ENCODE data around the gene TTLL1.
"Not testable (repeated sequence)": the region's sequence is repeated elsewhere in the genome, so short reads cannot be mapped to it uniquely, and the experiment has no call there.

The TTLL1 gene

DNA sequence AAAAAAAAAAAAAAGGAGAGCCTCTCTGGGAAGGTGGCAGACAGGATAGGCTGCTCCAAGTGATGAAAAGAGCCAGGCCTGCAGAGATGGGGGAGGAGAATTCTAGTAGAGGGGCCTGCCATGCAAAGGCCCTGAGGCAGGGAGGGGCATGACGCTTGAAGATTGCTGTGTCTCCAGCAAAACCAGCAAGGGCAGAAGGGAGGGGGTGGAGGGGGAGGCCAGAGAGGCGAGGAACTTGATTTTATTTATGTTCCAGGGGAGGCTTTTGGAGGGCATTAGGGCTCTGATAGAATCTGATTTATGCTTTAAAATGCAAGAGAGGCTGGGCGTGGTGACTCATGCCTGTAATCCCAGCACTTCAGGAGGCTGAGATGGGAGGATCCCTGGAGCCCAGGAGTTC is 57.6 kb downstream of the TTLL1 start:
- no peak overlapping the region for H3K4me2 ChIP-seq (ENCODE audit: insufficient read depth, low read length)
- H3K27ac ChIP-seq (ENCODE audit: low read length) = no peak overlapping the region
- no peaks in the 10 kb centered on the region; the same call in 1 of the 2 replicates for H4K20me1 ChIP-seq (ENCODE audit: insufficient read depth, low read length)
- H3K79me2 ChIP-seq (ENCODE audit: insufficient read depth, low read length) = no peaks in the 10 kb centered on the region
- ATAC-seq (ENCODE audit: insufficient read depth, low read depth) = no peak
- H2AFZ ChIP-seq (ENCODE audit: low read depth, low read length) = no peak overlapping the region
- no peaks in the 10 kb centered on the region for H3K9me3 ChIP-seq (ENCODE audit: insufficient read depth, low read length, severe bottlenecking)
- DNase-seq = no peak
- H3K27me3 ChIP-seq (ENCODE audit: insufficient read depth, low read length, poor library complexity) = no peaks in the 10 kb centered on the region
- no peaks in the 10 kb centered on the region for H3K4me1 ChIP-seq (ENCODE audit: insufficient read depth, low read length)
- H3K4me3 ChIP-seq (ENCODE audit: low read depth in 1 of 2, low read length in 2 of 2) = no peak overlapping the region
- no peak for TF ChIP-seq EZH2 (IDR thresholded peaks at IDR 0.05; ENCODE audit: borderline replicate concordance, low read depth, low read length, severe bottlenecking)
- TF ChIP-seq, protein P1, sequence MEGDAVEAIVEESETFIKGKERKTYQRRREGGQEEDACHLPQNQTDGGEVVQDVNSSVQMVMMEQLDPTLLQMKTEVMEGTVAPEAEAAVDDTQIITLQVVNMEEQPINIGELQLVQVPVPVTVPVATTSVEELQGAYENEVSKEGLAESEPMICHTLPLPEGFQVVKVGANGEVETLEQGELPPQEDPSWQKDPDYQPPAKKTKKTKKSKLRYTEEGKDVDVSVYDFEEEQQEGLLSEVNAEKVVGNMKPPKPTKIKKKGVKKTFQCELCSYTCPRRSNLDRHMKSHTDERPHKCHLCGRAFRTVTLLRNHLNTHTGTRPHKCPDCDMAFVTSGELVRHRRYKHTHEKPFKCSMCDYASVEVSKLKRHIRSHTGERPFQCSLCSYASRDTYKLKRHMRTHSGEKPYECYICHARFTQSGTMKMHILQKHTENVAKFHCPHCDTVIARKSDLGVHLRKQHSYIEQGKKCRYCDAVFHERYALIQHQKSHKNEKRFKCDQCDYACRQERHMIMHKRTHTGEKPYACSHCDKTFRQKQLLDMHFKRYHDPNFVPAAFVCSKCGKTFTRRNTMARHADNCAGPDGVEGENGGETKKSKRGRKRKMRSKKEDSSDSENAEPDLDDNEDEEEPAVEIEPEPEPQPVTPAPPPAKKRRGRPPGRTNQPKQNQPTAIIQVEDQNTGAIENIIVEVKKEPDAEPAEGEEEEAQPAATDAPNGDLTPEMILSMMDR (IDR thresholded peaks at IDR 0.05; ENCODE audit: borderline replicate concordance, extremely low read depth, low read length, poor library complexity, severe bottlenecking) = no peak
- H3K36me3 ChIP-seq (ENCODE audit: insufficient read depth, low read length) = no peaks in the 10 kb centered on the region
- H3K9ac ChIP-seq (ENCODE audit: low read depth, low read length) = no peak overlapping the region

DNA sequence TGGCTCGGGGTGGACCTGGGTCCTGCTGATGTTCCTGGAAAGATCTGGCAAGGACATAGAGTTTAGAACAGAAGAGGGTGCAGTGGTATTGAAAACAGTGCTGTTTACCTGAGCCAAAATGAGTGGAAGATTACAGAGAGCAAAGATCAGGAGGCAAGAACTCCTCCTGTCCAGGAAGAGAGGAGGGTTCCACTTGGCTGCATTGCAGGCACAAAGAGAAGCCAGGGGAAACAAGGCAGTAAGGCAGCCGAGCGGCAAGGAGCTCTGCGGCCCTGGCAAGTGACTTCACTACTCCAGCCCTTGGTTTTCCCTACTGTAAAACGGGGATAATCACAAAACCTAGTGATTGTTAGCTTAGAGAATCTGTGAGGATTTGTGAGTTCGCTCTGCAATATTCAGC is 70.6 kb downstream of the TTLL1 start:
- peaks cover 13% of the 10 kb centered on the region for H3K79me2 ChIP-seq (ENCODE audit: insufficient read depth, low read length)
- TF ChIP-seq, protein P1 (IDR thresholded peaks at IDR 0.05; ENCODE audit: borderline replicate concordance, extremely low read depth, low read length, poor library complexity, severe bottlenecking) = no peak
- no peak for TF ChIP-seq EZH2 (IDR thresholded peaks at IDR 0.05; ENCODE audit: borderline replicate concordance, low read depth, low read length, severe bottlenecking)
- ATAC-seq (ENCODE audit: insufficient read depth, low read depth) (no peak), DNase-seq (no peak)
- H4K20me1 ChIP-seq (ENCODE audit: insufficient read depth, low read length) = peaks cover 5% of the 10 kb centered on the region
- no peaks in the 10 kb centered on the region for H3K27me3 ChIP-seq (ENCODE audit: insufficient read depth, low read length, poor library complexity)
- no peak overlapping the region for H2AFZ ChIP-seq (ENCODE audit: low read depth, low read length)
- H3K4me3 ChIP-seq (ENCODE audit: low read depth in 1 of 2, low read length in 2 of 2) = no peak overlapping the region
- peaks cover 15% of the 10 kb centered on the region for H3K4me1 ChIP-seq (ENCODE audit: insufficient read depth, low read length)
- H3K4me2 ChIP-seq (ENCODE audit: insufficient read depth, low read length) = no peak overlapping the region
- H3K9me3 ChIP-seq (ENCODE audit: insufficient read depth, low read length, severe bottlenecking) = no peaks in the 10 kb centered on the region
- no peak overlapping the region for H3K27ac ChIP-seq (ENCODE audit: low read length)
- H3K36me3 ChIP-seq (ENCODE audit: insufficient read depth, low read length) = no peaks in the 10 kb centered on the region
- no peak overlapping the region for H3K9ac ChIP-seq (ENCODE audit: low read depth, low read length)

DNA sequence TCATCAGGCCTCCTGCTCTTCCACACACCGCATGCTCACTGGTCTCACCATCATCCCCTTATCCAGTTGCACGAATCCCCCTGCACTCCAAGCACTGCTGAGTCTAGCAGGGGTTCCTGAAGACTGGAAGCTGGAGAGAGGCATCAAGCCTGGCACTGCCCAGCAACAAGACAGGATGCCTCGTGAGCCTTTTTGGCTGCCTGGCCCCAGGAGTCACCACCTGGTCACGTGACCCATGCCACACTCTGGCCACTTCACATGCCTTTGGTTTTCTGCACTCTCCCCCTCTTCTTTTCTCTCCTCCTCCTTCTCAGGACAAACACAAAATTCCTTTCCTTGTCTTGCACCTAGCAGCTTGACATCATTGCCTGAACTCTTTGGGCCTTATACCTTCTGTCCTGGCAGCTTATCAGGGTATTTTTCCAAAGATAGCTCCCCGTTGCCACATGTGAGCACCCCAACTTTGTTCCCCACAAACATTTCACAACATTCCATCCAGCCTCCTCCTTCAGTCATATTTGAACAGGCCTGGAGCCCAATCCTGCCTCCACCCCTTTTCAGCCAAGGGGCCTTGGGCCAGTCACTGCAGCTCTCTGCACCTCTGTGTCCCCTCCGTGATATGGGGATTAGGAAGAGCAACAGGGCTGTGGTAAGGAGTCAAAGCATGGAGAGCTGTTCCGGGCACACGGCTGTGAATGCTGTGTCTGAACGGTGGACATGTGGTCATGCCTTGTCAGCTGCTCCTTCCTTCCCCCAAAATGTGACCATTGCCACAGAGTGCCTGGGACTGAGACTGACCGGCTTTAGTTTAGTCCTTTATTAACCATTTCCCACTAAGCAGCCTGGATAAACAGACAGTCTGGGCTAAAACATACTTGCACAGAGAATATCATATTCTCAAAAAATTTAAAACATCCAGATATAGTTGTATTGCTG is 71.4 kb downstream of the TTLL1 start:
- H3K4me1 ChIP-seq (ENCODE audit: insufficient read depth, low read length) = peaks cover 23% of the 10 kb centered on the region
- no peak overlapping the region for H3K27ac ChIP-seq (ENCODE audit: low read length)
- H3K4me2 ChIP-seq (ENCODE audit: insufficient read depth, low read length) = no peak overlapping the region

DNA sequence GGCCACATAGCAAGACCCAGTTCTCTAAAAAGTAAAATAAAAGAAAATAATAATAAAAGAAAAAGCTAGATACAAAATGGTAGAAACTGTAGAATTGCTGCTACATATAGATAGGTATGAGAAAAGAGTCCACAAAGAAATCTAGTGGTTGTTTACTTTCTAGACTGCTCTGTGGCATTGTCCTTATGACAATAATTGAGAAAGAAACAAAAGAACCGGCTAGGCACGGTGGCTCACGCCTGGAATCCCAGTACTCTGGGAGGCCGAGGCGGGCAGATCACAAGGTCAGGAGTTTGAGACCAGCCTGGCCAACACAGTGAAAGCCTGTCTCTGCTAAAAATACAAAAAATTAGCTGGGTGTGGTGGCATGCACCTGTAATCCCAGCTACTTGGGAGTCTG is 73.0 kb downstream of the TTLL1 start:
- not testable (repeated sequence) for H3K27ac ChIP-seq (ENCODE audit: low read length); H3K9me3 ChIP-seq (ENCODE audit: insufficient read depth, low read length, severe bottlenecking)

More for the DNA sequence above, 71.4 kb downstream of the TTLL1 start:
- TF ChIP-seq EZH2 (IDR thresholded peaks at IDR 0.05; ENCODE audit: borderline replicate concordance, low read depth, low read length, severe bottlenecking) = no peak
- TF ChIP-seq, protein P1 (IDR thresholded peaks at IDR 0.05; ENCODE audit: borderline replicate concordance, extremely low read depth, low read length, poor library complexity, severe bottlenecking) = no peak
- no peak overlapping the region for H3K9ac ChIP-seq (ENCODE audit: low read depth, low read length)
- H3K79me2 ChIP-seq (ENCODE audit: insufficient read depth, low read length) = peaks cover 22% of the 10 kb centered on the region
- ATAC-seq (ENCODE audit: insufficient read depth, low read depth) (no peak), DNase-seq (no peak)
- no peaks in the 10 kb centered on the region for H3K27me3 ChIP-seq (ENCODE audit: insufficient read depth, low read length, poor library complexity)
- H3K9me3 ChIP-seq (ENCODE audit: insufficient read depth, low read length, severe bottlenecking) = no peaks in the 10 kb centered on the region
- peaks cover 13% of the 10 kb centered on the region for H4K20me1 ChIP-seq (ENCODE audit: insufficient read depth, low read length)
- no peak overlapping the region for H3K4me3 ChIP-seq (ENCODE audit: low read depth in 1 of 2, low read length in 2 of 2)
- no peak overlapping the region for H2AFZ ChIP-seq (ENCODE audit: low read depth, low read length)
- H3K36me3 ChIP-seq (ENCODE audit: insufficient read depth, low read length) = no peaks in the 10 kb centered on the region

More for the DNA sequence above, 73.0 kb downstream of the TTLL1 start:
- H2AFZ ChIP-seq (ENCODE audit: low read depth, low read length) = 0 out of 2 replicates have a peak overlapping the region, but pooled peaks have one; percentile 82
- H3K79me2 ChIP-seq (ENCODE audit: insufficient read depth, low read length) = peaks cover 38% of the 10 kb centered on the region
- not testable (repeated sequence) for H3K4me3 ChIP-seq (ENCODE audit: low read depth in 1 of 2, low read length in 2 of 2); H3K27me3 ChIP-seq (ENCODE audit: insufficient read depth, low read length, poor library complexity); H3K36me3 ChIP-seq (ENCODE audit: insufficient read depth, low read length); ATAC-seq (ENCODE audit: insufficient read depth, low read depth); H3K4me2 ChIP-seq (ENCODE audit: insufficient read depth, low read length); H3K9ac ChIP-seq (ENCODE audit: low read depth, low read length); DNase-seq
- peaks cover 21% of the 10 kb centered on the region for H4K20me1 ChIP-seq (ENCODE audit: insufficient read depth, low read length)
- peaks cover 23% of the 10 kb centered on the region for H3K4me1 ChIP-seq (ENCODE audit: insufficient read depth, low read length)
